CD4-positive, alpha-beta T cell (primary cell): ENCODE data around the gene RPS15. TPM values are rescaled to one million over a fixed set of nuclear protein-coding genes. Genes with fewer than 3 reads are reported as not detected.

Experiments
- ATAC-seq: fragments of 200-7000 bp; cut with Tn5 transposase; one replicate; pipeline ENCODE4 v1.10.0; 2022; ENCODE audit warnings: mild to moderate bottlenecking; ENCODE audit not compliant: poor library complexity
- CTCF ChIA-PET: fragments of 350-600 bp; sonication (Branson Sonifier 250); formaldehyde crosslinking; loops from one replicate; lab custom pipeline; 2021; ENCODE audit warnings: antibody characterized with exemption, inconsistent platforms; lab: Charles Lee
- POLR2A ChIA-PET: fragments of 350-600 bp; sonication (Branson Sonifier 250); formaldehyde crosslinking; loops from one replicate; lab custom pipeline; 2021; ENCODE audit warnings: antibody characterized with exemption, inconsistent platforms; lab: Charles Lee
- DNase-seq, 14 experiments: peaks; one replicate each; pipeline ENCODE4 v3.0.0-alpha.2; 2013 to 2020; ENCODE audit warnings: mixed read lengths in 2 of 14
- H3K27ac ChIP-seq, 2 donors: one replicate each; pipeline versions ENCODE4 v1.5.1 to v1.7.0; 2013; ENCODE audit warnings: low read length in 2 of 2, low read depth in 1 of 2, mild to moderate bottlenecking in 1 of 2
- H3K27me3 ChIP-seq, 2 experiments: 1 replicate in 1 of 2; 2 replicates in 1 of 2; pipeline versions ENCODE4 v1.6.1 to v1.7.0; 2013; ENCODE audit warnings: low read length in 2 of 2, control low read depth in 1 of 2, mild to moderate bottlenecking in 1 of 2, moderate library complexity in 1 of 2; ENCODE audit not compliant: insufficient read depth in 2 of 2, control insufficient read depth in 1 of 2
- H3K36me3 ChIP-seq: one replicate; pipeline ENCODE4 v1.6.1; 2013; ENCODE audit warnings: low read length, control low read depth; ENCODE audit not compliant: insufficient read depth
- H3K4me1 ChIP-seq: one replicate; pipeline ENCODE4 v1.6.1; 2013; ENCODE audit warnings: low read length, control low read depth; ENCODE audit not compliant: insufficient read depth
- H3K4me3 ChIP-seq: one replicate; pipeline ENCODE4 v1.5.1; 2013; ENCODE audit warnings: mild to moderate bottlenecking, low read length, moderate library complexity
- H3K9me3 ChIP-seq, 2 experiments: 1 replicate in 1 of 2; 2 replicates in 1 of 2; pipeline versions ENCODE4 v1.6.1 to v1.7.0; 2013; ENCODE audit warnings: low read length in 2 of 2, mild to moderate bottlenecking in 2 of 2, control low read depth in 1 of 2, moderate library complexity in 1 of 2; ENCODE audit not compliant: control insufficient read depth in 1 of 2, insufficient read depth in 1 of 2
- H3K27ac Mint-ChIP-seq: one replicate; pipeline ENCODE4 v1.8.0; 2020; ENCODE audit warnings: mixed read lengths
- H3K27me3 Mint-ChIP-seq: one replicate; pipeline ENCODE4 v1.8.0; 2021; ENCODE audit warnings: mixed read lengths
- H3K36me3 Mint-ChIP-seq: one replicate; pipeline ENCODE4 v1.8.0; 2021; ENCODE audit warnings: low read depth, mixed read lengths
- H3K4me1 Mint-ChIP-seq: one replicate; pipeline ENCODE4 v1.8.0; 2021; ENCODE audit warnings: low read depth, mixed read lengths
- H3K4me3 Mint-ChIP-seq: one replicate; pipeline ENCODE4 v1.8.0; 2020; ENCODE audit warnings: mild to moderate bottlenecking, mixed read lengths
- H3K9me3 Mint-ChIP-seq: one replicate; pipeline ENCODE4 v1.8.0; 2020; ENCODE audit warnings: mixed read lengths
- CTCF ChIP-seq: fragments of 200-600 bp; IDR thresholded peaks from one replicate; pipeline ENCODE4 v1.8.0; 2022; ENCODE audit warnings: antibody characterized with exemption, mild to moderate bottlenecking
- intact Hi-C, 2 experiments: fragments of 100-400 bp; cut with DNase I in 1 of 2; cut with micrococcal nuclease in 1 of 2; formaldehyde crosslinking; loops; one replicate each; pipeline versions ENCODE4 v1.15.1 to v1.9.0; 2023 to 2025; cut with DNase I, micrococcal nuclease
- total RNA-seq, 174 experiments: library from RNA in 2 of 174; stranded (reverse) in 2 of 174; gene quantifications; one replicate each; pipeline ENCODE4 v1.2.3 and lab custom pipeline; 2021 to 2026

RPS15 gene
- total RNA-seq, 2 experiments from 2014 or later, result 2,193 to 2,200 TPM

- no peaks in the 10 kb centered on the region for H3K4me1 Mint-ChIP-seq
- no peak overlapping the region for H3K4me3 Mint-ChIP-seq
- POLR2A ChIA-PET, result no interaction called here
- Histone ChIP-seq H3K27ac (no peak overlapping the region), H3K36me3 (peaks cover 46% of the 10 kb centered on the region), H3K4me3 (no peak overlapping the region), H3K27me3 (no peaks in the 10 kb centered on the region), H3K4me1 (peaks cover 12% of the 10 kb centered on the region), H3K9me3 (no peaks in the 10 kb centered on the region)
- DNase-seq (no peak), ATAC-seq (no peak)
- H3K27ac Mint-ChIP-seq, result no peak overlapping the region
- no peaks in the 10 kb centered on the region for H3K27me3 Mint-ChIP-seq
- no peaks in the 10 kb centered on the region for H3K9me3 Mint-ChIP-seq
- intact Hi-C loops, result no loop called here
- TF ChIP-seq CTCF, result no peak
- CTCF ChIA-PET, result no interaction called here
- H3K36me3 Mint-ChIP-seq, result peaks cover 31% of the 10 kb centered on the region
Observed at GRCh38 chr19:1392939-1393530, 45.2 kb upstream of the RPS15 start.

- no peaks in the 10 kb centered on the region for H3K4me1 Mint-ChIP-seq
- no peak overlapping the region for H3K27ac ChIP-seq
- CTCF ChIA-PET, result no interaction called here
- H3K27me3 Mint-ChIP-seq, result no peaks in the 10 kb centered on the region
- TF ChIP-seq CTCF, result no peak
- peaks cover 41% of the 10 kb centered on the region for H3K36me3 ChIP-seq
- no peak overlapping the region for H3K27ac Mint-ChIP-seq
- peaks cover 30% of the 10 kb centered on the region for H3K36me3 Mint-ChIP-seq
- no peaks in the 10 kb centered on the region for H3K9me3 ChIP-seq
- POLR2A ChIA-PET, result no interaction called here
- DNase-seq (no peak), ATAC-seq (no peak)
- H3K9me3 Mint-ChIP-seq, result no peaks in the 10 kb centered on the region
- intact Hi-C loops, result no loop called here
- H3K4me3 ChIP-seq, result no peak overlapping the region
- peaks cover 12% of the 10 kb centered on the region for H3K4me1 ChIP-seq
- H3K27me3 ChIP-seq, result no peaks in the 10 kb centered on the region
- no peak overlapping the region for H3K4me3 Mint-ChIP-seq
Observed at GRCh38 chr19:1393841-1394240, 44.4 kb upstream of the RPS15 start.

GRCh38 chr19:1394252-1395193, 43.7 kb upstream of the RPS15 start:
- no peak for TF ChIP-seq CTCF
- ATAC-seq, result no peak

More at GRCh38 chr19:1394252-1395193, 43.7 kb upstream of the RPS15 start:
- no peak overlapping the region for H3K4me3 ChIP-seq
- Mint-ChIP-seq H3K27ac (no peak overlapping the region), H3K36me3 (peaks cover 23% of the 10 kb centered on the region), H3K9me3 (no peaks in the 10 kb centered on the region), H3K4me1 (no peaks in the 10 kb centered on the region), H3K27me3 (no peaks in the 10 kb centered on the region), H3K4me3 (no peak overlapping the region)
- no peaks in the 10 kb centered on the region for H3K27me3 ChIP-seq
- CTCF ChIA-PET, result no interaction called here
- H3K36me3 ChIP-seq, result peaks cover 34% of the 10 kb centered on the region
- intact Hi-C loops, result no loop called here
- no peak overlapping the region for H3K27ac ChIP-seq
- no peak for DNase-seq
- H3K9me3 ChIP-seq, result no peaks in the 10 kb centered on the region
- POLR2A ChIA-PET, result no interaction called here
- H3K4me1 ChIP-seq, result peaks cover 12% of the 10 kb centered on the region
